Measurements from ENCODE around the gene SOWAHD. TPM values are rescaled to one million over a fixed set of nuclear protein-coding genes. Genes with fewer than 3 reads are reported as not detected.

The SOWAHD gene
- polyA plus RNA-seq, 2 of the 4 experiments (the other 2 are of a cell fraction): 0.05 to 0.09 TPM

GRCh38 chrX:119728487-119728886, 29.9 kb upstream of the SOWAHD start:
- Histone ChIP-seq H3K27ac (no peak overlapping the region), H3K9me3 (no peaks in the 10 kb centered on the region), H3K4me2 (no peak overlapping the region), H3K4me3 (no peak overlapping the region), H3K4me1 (no peaks in the 10 kb centered on the region)
- TF ChIP-seq SMC3 (IDR thresholded peaks at IDR 0.05) (0 out of 3 replicates have a peak, but pooled peaks have one; percentile 10), RAD21 (conservative IDR thresholded peaks at IDR 0.05 in 1 of 2, IDR thresholded peaks at IDR 0.05 in 1 of 2) (peak in 1 of 2 experiments; percentile 27; a peak in 1 of 5 replicates), CTCF (IDR thresholded peaks at IDR 0.05) (peak; percentile 30; the same call in 2 of the 3 replicates), BHLHE40 (IDR thresholded peaks at IDR 0.05; ENCODE audit: low read depth, low read length) (no peak)
- FAIRE-seq (no peak), ATAC-seq (peak; percentile 90 to 92), DNase-seq (ENCODE audit: low read depth in 1 of 2, low spot score in 1 of 2) (peak; percentile 13 to 42)
- POLR2A ChIA-PET: interaction anchor here (1.2 kb wide), 1 partner anchor 35 kb away, joined by 4 read pairs; the partner anchor contains the start of gene SEPTIN6
- 19% methylated on average over 5 of the region's 5 CpGs for WGBS (ENCODE audit: missing lambda C conversion rate)
- CTCF ChIA-PET: interaction anchor here (0.8 to 2.9 kb wide), 22 partner anchors 8 to 259 kb away, joined by 3 to 30 read pairs (median 6); partner anchors contain the start of genes SEPTIN6 and SOWAHD

- H3K27ac ChIP-seq: no peak overlapping the region
- FAIRE-seq (peak; percentile 56), ATAC-seq (peak; percentile 60 to 75; a peak in 4 of 6 replicates), DNase-seq (ENCODE audit: low read depth in 1 of 2, low spot score in 1 of 2) (peak; percentile 46 to 70)
- POLR2A ChIA-PET: no interaction called here
- H3K9me3 ChIP-seq: no peaks in the 10 kb centered on the region
- H3K4me1 ChIP-seq: no peaks in the 10 kb centered on the region
- 42% methylated on average over 14 of the region's 14 CpGs for WGBS (ENCODE audit: missing lambda C conversion rate)
- CTCF ChIA-PET: interaction anchor here (0.6 to 2.9 kb wide), 43 partner anchors 12 to 247 kb away, joined by 3 to 30 read pairs (median 4); partner anchors contain the start of genes SEPTIN6 and SOWAHD
- H3K4me3 ChIP-seq: no peak overlapping the region
- peak overlapping the region; percentile 40; the same call in 1 of the 3 replicates for H3K4me2 ChIP-seq
- TF ChIP-seq SMC3 (IDR thresholded peaks at IDR 0.05): peak; percentile 57
- TF ChIP-seq CEBPB (IDR thresholded peaks at IDR 0.05): 0 out of 4 replicates have a peak, but pooled peaks of 1 of the 2 experiments have one; percentile 20
- TF ChIP-seq KDM5A (IDR thresholded peaks at IDR 0.05): no peak
- peak; percentile 66 for TF ChIP-seq CTCF (IDR thresholded peaks at IDR 0.05)
- peak; percentile 64 to 66 for TF ChIP-seq RAD21 (conservative IDR thresholded peaks at IDR 0.05 in 1 of 2, IDR thresholded peaks at IDR 0.05 in 1 of 2)
These were observed 28.8 kb upstream of the SOWAHD start for GRCh38 chrX:119729408-119730201.

- DNase-seq (ENCODE audit: low read depth in 1 of 2, low spot score in 1 of 2) (no peak), FAIRE-seq (no peak), ATAC-seq (peak in 1 of 2 experiments; percentile 36; a peak in 2 of 6 replicates)
- no peak overlapping the region for H3K27ac ChIP-seq
- no peak overlapping the region for H3K4me2 ChIP-seq
- CTCF ChIA-PET: interaction anchor here (1.7 to 1.8 kb wide), 2 partner anchors 18 to 228 kb away, joined by 3 to 4 read pairs; no protein-coding TSS in a partner anchor
- TF ChIP-seq CHD2 (IDR thresholded peaks at IDR 0.05; ENCODE audit: low read length, partially characterized antibody) (no peak), RAD21 (conservative IDR thresholded peaks at IDR 0.05 in 1 of 2, IDR thresholded peaks at IDR 0.05 in 1 of 2) (no peak), BCL3 (IDR thresholded peaks at IDR 0.05) (no peak), MYC (IDR thresholded peaks at IDR 0.05; ENCODE audit: borderline replicate concordance, low read length) (no peak), GATA3 (IDR thresholded peaks at IDR 0.05; ENCODE audit: borderline replicate concordance) (no peak)
- 83% methylated on average over 3 of the region's 7 CpGs for WGBS (ENCODE audit: missing lambda C conversion rate)
- H3K9me3 ChIP-seq: no peaks in the 10 kb centered on the region
- no peak overlapping the region for H3K4me3 ChIP-seq
- POLR2A ChIA-PET: no interaction called here
- no peaks in the 10 kb centered on the region for H3K4me1 ChIP-seq
These were observed 23.5 kb upstream of the SOWAHD start for GRCh38 chrX:119734897-119735339.
